Measurements from ENCODE around the gene ACOT11.

ACOT11 gene

DNA sequence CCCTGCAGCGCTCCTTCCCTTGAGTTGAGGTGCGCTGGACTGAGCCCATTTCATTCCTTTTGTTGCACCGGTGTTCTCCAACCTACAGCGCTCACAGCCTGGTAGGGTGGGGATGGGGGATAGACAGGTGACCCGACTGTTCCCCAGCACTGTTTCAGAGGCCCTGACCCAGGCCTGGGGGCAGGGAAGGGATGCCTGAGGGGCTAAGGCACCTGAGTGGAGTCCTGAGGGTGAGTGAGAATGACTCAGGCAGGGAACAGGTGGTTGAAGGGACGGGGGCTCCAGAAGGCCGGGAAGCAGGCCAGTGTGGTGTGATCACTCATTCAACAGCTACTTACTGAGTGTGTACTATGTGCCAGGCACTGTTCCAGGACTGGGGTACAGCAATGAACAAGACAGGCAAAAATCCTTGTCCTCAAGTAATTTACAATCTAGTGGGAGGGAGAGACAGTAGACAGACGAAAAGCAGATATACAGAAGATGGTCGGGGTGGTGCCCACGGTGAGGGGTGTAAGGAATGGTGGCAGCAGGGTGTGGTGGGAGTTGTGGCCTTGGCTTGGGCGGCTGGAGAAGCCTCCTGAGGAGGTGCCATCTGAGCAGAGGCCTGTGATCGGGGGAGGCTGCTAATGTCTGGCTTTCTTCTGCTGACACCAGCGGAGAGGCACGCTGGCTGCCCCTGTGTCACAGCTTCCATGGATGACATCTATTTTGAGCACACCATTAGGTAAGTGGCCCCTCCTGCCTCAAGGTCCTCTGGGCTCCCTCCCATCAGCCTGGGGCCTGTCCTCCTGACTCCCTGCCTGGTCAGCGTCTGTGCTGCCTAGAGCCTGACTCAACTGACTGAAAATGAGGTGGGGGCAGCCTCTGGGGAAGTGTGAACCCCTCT, 37.4 kb downstream of the ACOT11 start:
- no peak for DNase-seq (ENCODE audit: low spot score)

DNA sequence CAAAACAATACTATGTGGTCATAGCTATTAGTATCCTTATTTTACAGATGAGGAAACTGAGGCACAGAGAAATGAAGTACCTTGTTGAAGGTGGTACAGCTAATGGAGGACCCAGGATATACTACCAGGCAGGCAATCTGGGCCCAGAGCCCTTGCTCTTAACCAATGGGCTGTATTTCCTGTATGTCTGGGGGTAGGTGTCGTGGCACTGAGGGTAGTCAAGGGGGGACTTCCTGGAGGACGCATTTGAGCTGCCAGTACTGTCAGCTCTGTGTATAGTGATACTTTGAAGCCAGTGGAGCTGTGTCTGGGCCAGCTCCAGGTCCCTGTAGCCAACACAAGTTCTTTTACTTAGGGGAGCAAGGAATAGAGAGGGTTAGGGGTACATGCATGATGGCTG, 40.3 kb downstream of the ACOT11 start:
- no peak for DNase-seq (ENCODE audit: low spot score)

DNA sequence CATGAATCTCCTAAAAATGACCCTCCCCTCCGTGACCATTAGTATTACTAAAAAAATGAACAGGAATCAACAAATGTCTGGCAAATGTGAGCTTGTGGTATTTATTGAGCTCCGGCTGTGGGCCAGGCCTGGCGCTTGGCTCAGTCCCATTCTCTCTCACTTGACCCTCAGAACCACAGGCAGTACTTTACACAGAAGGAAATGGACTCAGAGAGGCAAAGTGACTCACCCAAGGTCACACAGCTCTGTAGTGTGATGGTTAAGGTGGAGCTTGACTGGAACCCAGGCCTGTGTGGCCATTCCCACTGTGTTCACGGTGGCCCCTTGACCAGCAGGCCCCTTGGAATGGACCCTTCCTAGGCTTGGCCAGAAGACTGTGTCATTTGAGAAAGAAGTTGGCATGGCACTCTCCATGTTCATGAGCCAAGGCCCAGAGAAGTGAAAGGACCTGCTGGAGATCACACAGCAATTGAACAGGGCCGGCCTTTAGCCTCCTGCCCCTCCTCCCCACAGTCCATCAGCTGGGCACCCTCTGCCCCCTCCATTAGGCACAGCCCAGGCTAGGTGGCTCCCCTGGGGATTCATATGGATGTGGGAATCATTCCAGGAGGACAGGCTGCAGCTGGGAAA, 43.2 kb downstream of the ACOT11 start:
- DNase-seq (ENCODE audit: low spot score) = no peak

DNA sequence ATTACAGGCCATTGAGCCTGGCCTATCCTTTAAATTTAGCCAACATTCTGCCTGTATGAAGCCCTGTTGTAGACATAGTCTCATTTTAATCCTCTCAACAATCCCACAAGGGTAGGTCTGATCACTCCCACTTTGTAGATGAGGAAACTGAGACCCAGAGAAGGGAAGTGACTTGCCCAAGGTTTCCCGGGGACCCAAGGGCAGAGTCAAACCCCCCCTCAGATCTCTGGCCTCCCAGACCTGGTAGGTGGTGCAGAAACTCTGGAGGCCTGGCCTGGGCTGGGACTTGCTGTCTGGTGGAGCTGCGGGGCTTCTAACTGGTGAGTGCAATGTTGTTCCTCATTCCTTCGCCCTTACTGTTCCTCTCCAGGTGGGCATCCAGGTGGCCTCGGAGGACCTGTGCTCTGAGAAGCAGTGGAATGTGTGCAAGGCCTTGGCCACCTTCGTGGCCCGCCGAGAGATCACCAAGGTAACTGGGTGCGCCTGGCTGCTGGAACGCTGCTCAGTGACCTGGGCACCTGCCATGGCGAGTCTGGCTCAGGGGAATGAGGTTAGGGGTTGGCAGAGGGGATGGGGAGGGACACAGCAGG, 45.6 kb downstream of the ACOT11 start:
- DNase-seq (ENCODE audit: low spot score) = no peak

DNA sequence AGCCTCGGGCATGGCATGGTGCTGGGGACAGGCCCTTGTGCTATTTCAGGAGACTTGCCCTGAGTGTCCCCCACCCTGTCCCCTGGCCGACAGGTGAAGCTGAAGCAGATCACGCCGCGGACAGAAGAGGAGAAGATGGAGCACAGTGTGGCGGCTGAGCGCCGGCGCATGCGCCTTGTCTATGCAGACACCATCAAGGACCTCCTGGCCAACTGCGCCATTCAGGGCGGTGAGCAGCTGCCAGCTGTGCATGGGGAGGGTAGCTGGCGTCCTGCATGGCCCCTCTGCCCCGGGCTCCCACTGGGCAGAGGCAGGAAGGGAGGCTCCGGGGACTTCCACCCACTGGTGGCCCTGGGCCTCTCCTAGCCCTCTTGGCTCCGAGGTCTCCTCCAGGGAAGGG, 46.4 kb downstream of the ACOT11 start:
- DNase-seq (ENCODE audit: low spot score) = no peak

DNA sequence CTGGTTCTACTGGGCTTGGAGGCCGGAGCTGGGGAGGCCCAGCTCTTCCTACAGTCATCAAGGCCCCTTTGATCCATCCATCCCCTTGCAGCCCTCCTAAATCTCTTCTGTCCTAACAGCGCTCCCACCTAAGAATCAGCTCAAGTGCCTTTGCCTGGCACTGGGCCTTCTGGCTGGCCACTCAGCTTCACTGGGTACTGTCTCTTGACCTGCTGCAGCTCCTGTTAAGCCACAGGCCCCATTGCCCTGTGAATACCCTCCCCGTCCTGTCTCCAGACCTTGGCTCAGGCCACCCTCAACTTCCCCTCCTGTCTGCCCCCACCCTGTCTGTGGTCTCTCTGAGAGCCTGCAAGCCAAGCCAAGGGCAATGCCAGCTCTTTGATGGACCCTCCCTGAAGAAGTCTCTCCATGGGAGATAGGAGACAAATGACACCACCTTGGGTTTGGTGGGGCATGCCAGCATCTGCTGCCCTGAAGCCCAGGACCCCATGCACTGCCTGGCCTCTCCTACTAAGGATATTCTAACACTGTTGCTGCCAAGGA, 48.0 kb downstream of the ACOT11 start:
- no peak for DNase-seq (ENCODE audit: low spot score)

DNA sequence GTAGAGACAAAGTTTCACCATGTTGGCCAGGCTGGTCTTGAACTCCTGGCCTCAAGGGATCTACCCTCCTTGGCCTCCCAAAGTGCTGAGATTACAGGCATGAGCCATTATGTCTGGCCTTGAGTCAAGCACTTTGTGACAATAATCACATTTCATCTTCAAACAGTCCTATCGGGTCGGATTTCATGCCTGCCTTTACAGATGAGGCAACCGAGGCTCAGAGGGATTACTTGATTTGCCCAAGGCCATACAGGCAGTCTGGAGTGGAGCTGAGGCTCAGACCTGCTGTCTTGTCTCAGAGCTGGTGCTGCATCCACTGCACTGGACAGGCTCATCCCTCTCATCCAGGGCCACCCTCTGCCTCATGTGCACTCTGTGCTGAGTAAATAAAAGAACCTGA, 48.7 kb downstream of the ACOT11 start:
- no peak for DNase-seq (ENCODE audit: low spot score)

DNA sequence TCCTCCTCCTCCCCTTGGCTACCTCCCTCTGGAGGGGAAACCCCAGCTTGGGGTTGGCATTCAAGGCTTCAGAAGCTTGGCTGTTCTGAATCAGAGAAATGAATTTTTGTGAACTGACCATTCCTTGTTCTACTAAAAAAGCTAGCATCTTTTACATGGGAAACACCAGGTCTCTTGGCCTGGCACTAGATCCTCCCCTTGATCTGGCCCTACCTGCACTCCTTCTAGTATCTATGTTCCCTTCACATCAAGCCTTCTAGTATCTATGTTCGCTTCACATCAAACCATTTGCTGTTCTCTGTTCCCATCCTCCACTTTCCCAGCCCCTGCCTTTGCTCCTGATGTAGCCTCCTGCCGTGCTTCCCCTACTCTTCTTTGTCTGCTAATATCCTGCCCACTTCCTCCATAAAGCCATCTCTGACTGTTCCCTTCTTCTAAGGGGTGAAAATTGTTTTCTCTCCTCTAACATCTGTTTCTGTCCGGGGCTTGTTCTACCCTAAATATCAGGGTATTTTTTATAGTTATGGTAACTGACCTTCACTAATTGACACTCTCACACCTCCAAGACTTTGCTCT, 49.5 kb downstream of the ACOT11 start:
- no peak for DNase-seq (ENCODE audit: low spot score)

DNA sequence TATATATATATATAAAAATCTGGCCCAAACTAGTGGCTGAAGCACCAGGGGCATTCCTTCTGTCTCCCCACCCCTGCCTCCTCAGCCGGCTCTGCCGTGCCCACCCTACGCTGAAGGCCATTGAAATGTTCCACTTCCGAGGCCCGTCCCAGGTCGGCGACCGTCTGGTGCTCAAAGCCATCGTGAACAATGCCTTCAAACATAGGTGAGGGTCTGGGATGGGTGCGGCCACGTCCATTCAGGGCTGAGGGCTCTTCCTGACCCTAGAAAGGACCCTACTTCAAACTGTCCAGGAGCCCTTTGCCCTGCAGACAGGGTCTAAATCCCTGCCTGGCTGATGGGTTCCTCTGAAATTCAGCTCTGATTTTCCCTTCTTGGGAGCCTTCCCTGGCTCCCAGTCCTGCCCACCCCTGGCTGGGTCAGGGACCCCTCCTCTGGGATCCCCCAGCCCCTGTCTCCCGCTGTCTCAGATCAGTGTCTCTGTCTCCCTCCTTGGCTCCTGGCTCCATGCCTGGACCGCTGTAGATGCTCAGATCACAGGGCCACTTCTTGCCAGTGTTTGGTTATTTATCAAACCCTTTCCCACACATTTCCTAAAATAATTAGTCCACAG, 51.3 kb downstream of the ACOT11 start:
- DNase-seq (ENCODE audit: low spot score) = no peak

DNA sequence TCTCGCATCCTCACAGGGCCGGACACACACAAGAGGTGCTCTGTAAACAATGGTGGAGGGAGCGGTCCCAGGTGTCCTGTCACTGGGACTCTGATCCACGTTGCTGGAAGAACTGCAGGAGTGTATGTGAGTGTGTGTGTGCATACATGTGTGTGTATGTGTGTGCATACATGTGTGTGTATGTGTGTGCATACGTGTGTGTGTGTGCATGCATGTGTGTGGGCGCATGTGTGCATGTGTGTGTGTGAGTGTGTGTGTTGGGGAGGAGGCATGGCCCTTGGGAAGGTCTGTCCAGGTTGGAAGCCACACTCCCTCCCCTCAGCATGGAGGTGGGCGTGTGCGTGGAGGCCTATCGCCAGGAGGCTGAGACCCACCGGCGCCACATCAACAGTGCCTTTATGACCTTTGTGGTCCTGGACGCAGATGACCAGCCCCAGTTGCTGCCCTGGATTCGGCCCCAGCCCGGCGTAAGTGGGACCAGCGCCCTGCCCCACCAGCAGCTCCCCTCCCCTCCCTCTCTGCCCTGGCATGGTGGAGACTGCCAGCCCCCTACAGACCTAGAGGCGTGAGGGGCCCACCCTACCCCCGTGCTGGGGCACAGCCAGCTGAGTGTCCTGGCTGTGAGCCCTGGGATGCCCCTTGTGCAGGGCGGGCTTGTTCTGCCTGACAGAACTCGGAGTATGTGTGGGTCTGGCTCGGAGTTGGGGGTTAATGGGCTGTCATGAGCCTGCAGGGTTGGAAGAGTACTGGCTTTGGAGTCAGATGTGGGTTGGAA, 53.1 kb downstream of the ACOT11 start:
- no peak for DNase-seq (ENCODE audit: low spot score)

DNA sequence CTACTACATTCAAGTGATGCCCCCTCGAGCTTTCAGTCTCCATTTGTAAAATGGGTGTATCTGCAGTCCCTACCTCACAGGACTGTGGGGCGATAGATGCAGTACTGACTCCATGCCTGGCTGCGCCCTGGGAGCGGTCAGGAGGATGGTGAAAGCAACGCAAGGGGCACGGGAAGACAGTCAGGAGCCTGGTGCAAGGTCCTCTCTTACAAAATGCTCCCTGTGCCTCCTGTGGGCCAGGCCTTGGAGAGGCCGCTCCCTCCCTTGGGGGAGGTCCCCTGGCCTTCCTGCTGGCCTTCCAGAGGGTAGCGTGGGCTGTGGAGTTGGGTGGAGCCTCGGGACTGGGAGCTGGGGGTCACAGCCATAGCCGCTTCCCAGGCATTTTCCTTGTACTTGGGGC, 53.7 kb downstream of the ACOT11 start:
- DNase-seq (ENCODE audit: low spot score) = no peak

DNA sequence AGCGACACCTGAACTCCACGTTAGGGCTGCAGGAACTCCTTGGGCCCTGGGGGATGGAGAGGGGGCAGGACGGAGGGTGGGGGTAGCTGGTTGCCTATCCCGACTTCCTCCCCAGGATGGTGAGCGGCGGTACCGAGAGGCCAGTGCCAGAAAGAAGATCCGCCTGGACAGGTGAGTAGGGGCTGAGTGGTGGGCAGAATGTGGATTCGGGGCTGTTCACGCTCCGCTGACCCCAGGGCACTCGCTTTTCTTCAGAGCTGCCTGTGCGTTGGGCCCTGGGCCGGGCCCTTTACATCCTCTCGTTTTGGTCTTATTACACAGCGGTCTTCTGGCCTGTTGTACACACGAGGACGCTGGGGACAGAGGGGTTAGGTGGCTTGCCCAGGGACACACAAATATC, 54.5 kb downstream of the ACOT11 start:
- DNase-seq (ENCODE audit: low spot score) = no peak

DNA sequence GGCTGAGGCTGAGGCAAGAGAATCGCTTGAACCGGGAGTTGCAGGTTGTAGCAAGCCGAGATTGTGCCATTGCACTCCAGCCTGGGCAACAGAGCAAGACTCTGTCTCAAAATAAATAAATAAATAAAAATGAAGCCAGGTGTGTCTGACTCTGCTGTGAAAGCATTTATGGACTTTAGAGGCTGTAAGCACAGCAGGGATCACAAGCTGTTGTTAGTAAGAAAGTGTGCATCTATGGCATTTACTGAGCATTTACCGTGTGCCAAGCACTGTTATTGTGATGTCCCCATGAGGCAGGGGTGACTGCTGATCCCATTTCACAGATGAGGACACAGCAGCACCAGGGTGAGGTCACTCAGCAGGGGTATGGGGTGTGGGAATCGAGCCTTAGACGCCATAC, 55.2 kb downstream of the ACOT11 start:
- no peak for DNase-seq (ENCODE audit: low spot score)

DNA sequence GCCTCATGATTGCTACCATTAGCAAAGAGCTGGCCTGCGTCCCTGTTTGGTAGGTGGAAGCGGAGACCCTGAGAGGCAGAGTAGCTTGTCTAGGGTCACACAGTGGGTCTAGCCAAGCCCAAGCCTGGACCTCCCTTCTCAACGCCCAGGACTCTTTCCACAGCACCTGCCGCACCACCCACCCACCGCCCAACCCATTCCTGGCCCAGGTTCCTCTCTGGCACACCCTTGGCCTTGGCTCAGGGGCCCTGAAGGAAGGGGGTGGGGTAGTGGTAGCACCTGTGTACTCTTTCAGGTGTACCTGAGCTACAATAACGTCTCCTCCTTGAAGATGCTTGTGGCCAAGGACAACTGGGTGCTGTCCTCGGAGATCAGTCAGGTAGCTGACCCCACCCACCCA, 56.0 kb downstream of the ACOT11 start:
- no peak for DNase-seq (ENCODE audit: low spot score)

DNA sequence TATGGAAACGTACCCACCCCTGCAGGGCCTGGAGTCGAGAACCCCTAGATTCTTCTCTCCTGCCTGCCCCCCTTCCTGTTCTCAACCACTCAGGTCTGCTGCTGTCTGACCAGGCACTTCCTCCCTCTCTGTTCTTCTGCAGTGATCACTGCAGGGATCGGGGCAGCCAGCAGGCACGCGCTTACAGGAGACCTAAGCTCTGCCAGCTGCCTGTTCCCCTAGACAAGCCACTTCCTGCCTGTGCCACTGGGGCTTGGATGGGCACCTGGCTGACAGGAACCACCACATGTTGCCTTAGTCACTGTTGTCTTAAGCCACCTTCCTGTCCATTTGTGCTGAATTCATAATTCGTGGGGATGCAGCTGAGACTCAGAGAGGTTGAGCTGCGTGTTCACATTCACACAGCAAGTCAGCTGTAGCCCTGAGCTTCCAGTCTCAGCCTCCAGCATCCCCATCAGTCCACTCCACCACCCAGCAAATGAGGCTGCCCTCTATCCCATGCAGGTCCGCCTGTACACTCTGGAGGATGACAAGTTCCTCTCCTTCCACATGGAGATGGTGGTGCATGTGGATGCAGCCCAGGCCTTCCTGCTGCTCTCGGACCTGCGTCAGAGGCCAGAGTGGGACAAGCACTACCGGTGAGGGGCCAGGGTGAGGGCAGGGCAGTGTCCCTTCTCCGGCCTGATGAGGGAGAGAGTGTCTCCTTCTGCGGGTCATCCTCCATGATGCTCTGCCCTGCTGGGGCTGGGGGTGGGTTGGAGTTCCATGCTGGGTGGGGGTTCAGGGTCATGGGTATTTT, 56.7 kb downstream of the ACOT11 start:
- DNase-seq (ENCODE audit: low spot score) = no peak

DNA sequence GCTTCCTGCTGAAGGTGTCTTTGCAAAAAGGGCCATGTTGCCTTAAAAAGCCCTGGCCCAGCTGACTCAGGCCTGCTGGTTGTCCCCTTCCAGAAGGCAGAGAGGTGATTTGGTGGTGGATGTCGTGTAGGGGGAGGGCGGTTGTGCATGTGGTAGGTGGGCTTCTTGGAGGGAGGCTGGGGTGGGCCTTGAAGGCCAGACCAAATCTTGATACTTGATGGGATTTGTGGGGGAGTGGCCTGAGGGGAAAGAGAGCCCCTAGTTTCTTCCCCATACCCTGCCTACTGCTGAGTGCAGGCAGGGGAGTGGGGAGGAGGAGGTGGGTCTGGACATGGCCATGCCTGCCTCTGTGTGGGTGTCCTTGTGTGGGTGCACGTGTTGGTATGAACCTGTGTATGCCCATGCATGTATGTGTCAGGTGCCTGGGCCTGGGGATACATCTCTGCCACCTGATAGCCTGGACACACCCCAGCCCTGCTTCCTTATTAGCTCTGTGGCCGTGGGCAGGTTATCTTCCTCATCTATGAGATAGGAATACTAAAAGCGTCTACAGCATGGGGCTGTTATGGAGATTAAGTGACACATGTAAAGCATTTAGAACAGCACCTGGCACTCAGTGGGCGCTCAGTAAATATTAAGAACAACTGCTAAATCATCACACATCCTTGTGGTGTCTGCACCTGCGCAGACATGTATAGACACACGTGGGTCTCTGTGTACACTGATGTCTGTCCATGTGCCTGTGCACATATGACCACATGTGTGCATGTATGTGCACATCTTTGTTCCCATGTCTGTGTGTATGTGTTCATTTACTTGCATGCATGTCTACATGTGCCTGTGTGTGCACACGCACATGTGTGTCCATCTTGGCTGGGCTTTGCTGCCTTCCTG, 58.3 kb downstream of the ACOT11 start:
- DNase-seq (ENCODE audit: low spot score) = no peak

DNA sequence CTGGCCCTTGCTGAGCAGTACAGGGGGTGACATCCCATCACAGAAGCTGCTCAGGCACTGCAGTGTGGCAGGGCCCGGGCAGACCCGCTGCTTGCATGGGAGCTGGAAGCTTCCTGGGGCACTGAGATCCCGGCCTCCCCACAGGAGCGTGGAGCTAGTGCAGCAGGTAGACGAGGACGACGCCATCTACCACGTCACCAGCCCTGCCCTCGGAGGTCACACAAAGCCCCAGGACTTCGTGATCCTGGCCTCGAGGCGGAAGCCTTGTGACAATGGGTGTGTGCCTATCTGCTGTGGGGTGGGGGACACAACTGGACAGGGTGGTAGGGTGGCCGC, 58.9 kb downstream of the ACOT11 start:
- DNase-seq (ENCODE audit: low spot score) = no peak

DNA sequence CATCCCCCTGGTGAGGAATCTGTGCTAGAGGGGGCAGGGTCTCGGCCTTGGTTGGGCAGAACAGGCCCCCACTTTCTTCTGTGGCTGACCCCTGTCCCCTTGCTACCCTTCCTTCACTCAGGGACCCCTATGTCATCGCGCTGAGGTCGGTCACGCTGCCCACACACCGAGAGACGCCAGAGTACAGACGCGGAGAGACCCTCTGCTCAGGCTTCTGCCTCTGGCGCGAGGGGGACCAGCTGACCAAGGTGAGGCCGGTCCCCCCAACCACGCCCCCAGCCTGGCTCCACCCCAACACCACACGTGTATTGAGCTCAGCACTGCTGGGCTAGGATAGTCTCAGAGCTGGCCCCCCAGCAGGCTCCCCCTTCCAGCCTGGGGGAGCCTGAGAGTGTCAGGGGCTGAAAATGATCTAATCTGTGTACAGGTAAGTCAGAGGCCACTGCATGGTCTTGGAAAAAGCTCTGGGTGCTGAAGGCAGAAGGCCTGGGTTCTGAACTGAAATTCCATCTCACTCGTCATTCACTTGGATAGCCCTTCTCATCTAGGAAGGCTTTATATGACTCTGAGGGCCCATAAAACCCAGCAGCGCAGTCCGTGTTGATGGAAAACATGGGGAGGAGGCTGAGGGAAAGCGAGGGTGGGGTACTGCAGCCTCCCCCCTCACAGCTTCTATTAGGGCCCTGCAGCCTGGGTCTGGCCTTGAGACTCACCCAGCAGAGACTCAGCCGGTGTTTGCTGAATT, 60.0 kb downstream of the ACOT11 start:
- no peak for DNase-seq (ENCODE audit: low spot score)

Data from putamen (tissue), 1 donor.